AG09319 (cell line): ENCODE results near the gene BPIFB3.

Experiments used
- DNase-seq: peaks from one replicate; pipeline ENCODE4 v3.0.0-alpha.2; 2010; ENCODE audit warnings: low read depth; ENCODE audit errors: extremely low read depth
- CTCF ChIP-seq: IDR thresholded peaks from 2 replicates; pipeline ENCODE4 v1.5.1; 2011; ENCODE audit warnings: low read depth, mild to moderate bottlenecking, inconsistent platforms, low read length, moderate library complexity

BPIFB3 gene

GRCh38 chr20:33028875-33029274 lies 24.8 kb upstream of the BPIFB3 start:
- TF ChIP-seq CTCF = no peak
- no peak for DNase-seq

- no peak for TF ChIP-seq CTCF
These were observed 23.6 kb upstream of the BPIFB3 start for GRCh38 chr20:33030076-33030475.

GRCh38 chr20:33030569-33030968 lies 23.1 kb upstream of the BPIFB3 start:
- DNase-seq = no peak
- TF ChIP-seq CTCF = no peak

More at GRCh38 chr20:33030076-33030475, 23.6 kb upstream of the BPIFB3 start:
- no peak for DNase-seq

- no peak for TF ChIP-seq CTCF
- DNase-seq = no peak
These were observed 22.2 kb upstream of the BPIFB3 start, which contains the start of gene BPIFB6 for GRCh38 chr20:33031531-33031930. Gene BPIFB6 (plus strand): TSS chr20:33031648. CDS start chr20:33031648, 0 bp downstream.

GRCh38 chr20:33032555-33032954 lies 21.1 kb upstream of the BPIFB3 start:
- DNase-seq = no peak
- no peak for TF ChIP-seq CTCF

GRCh38 chr20:33033381-33033780 lies 20.3 kb upstream of the BPIFB3 start:
- no peak for TF ChIP-seq CTCF
- DNase-seq = no peak

- DNase-seq = no peak
- no peak for TF ChIP-seq CTCF
These were observed 19.6 kb upstream of the BPIFB3 start for GRCh38 chr20:33034115-33034514.
